HL-60/S4 treated with retinoic acid at 250 ng/mL for 4 days and 3 days (cell line): ENCODE results near the gene MINAR1.

Experiments
- in situ Hi-C: fragments of 300-500 bp; cut with MboI; formaldehyde crosslinking; loops from 2 replicates; pipeline ENCODE4 v1.7.0; 2022; ENCODE audit warnings: low sequenced_read_pairs

The MINAR1 gene

DNA sequence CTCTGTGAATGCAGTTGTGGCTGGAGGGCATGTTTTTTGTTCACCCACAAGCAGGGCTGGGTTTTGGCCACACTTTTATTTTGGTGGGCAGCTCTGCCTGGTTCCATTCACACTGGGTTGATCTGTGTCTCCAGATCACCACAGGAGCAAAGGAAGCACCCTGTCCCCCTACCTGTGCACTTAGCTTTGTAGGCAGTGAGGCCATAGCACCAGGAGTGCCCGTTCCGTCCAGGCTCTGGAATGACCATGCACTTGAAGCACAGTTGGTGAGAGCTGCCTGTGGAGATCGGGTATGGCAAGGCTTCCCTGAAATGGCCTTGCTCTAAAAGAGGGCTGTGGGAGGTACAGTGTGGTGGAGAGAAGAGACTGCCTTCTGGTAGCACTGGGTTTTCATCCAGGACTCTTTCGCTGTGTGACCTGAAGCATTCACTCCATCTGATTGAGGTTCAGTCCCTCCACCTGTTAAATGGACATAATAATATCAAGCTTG lies 31.7 kb downstream of the MINAR1 start:
- in situ Hi-C loops: no loop called here

- in situ Hi-C loops: no loop called here
These were observed 34.4 kb downstream of the MINAR1 start for GRCh38 chr15:79466488-79466887.

DNA sequence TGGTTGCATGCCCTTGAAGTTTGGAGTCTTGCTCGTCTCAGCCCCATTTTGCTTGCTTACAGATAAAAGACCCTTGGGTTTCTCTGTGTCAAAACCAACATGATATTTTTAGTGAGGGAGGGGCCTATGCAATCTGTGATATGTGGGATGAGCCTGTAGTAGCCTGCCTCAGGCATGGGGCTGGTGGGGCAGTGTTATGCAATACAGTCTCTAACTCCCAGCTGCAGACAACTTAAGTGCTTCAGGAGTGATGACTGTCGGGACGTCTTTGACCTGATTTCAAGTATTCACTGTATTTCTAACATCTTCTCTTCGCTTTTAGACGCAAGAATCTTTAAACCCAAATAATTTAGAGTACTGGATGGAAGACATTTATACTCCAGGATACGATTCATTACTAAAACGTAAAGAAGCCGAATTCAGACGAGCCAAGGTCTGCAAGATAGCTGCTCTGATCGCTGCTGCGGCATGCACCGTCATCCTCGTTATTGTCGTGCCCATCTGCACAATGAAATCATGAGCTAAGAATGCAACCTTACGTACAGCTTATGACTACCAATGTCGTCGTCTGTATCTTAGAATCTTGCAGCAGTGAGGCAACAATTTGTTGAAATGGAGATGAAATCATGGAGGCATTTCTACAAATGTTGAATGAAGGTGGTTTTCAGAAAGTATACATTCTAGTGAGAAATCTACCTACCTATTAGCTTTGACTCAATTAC lies 35.9 kb downstream of the MINAR1 start:
- in situ Hi-C loops: no loop called here

- in situ Hi-C loops: no loop called here
These were observed 40.3 kb downstream of the MINAR1 start for GRCh38 chr15:79472446-79472845.

GRCh38 chr15:79474252-79474651 lies 42.1 kb downstream of the MINAR1 start:
- in situ Hi-C loops: no loop called here

DNA sequence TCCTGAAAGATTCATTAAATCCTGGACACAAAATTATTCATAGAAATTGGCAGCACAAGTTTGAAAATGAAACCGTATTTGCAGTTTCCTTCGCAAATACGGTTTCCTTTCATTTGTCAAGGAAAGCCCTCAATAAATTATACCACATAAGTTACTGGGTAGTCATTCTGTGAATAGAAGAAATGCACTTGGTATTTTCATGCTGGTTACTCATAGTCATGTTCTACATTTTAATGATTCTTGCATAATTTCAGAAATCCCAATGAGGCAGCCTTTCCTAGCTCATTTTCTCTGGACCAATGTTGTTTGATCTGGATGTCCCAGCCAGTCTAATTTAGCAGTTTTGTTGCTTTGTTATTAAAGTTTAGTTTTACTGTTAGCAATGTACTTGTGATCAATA lies 43.2 kb downstream of the MINAR1 start:
- in situ Hi-C loops: no loop called here

- in situ Hi-C loops: no loop called here
These were observed 46.0 kb downstream of the MINAR1 start for GRCh38 chr15:79478108-79478507.

DNA sequence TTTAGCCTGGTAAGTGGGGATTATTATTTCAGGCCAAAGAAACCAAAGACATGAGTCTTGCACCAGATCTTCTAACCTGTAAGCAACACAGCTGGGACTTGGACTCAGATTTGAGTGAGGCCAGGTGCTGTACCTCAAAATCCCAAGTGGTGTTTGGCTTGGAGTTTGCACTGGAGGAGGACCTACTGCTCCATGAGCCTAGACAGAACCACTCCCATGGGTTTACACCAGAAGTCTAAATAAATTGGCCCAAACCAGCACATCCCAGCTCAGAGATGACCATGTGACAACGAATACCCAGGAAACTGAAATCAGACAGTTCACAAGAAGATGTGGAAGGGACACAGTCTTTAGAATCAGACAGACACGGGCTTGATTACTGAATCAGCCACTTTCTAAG lies 47.5 kb downstream of the MINAR1 start:
- in situ Hi-C loops: no loop called here

- in situ Hi-C loops: no loop called here
These were observed 49.7 kb downstream of the MINAR1 start for GRCh38 chr15:79481793-79482192.
